Keratinocyte (primary cell): ENCODE data around the gene FAM193B. TPM values are rescaled to one million over a fixed set of nuclear protein-coding genes. Genes with fewer than 3 reads are reported as not detected.
"Not testable (repeated sequence)": the region's sequence is repeated elsewhere in the genome, so short reads cannot be mapped to it uniquely, and the experiment has no call there.

ENCODE experiments used
- DNase-seq: peaks from one replicate; pipeline ENCODE4 v3.0.0-alpha.2; 2011; ENCODE audit warnings: low read depth, missing footprints, low spot score
- FAIRE-seq: peaks from 2 replicates; lab custom pipeline; 2011; peaks lifted over from hg19 to GRCh38; lab: Jason Lieb, UNC
- H2AFZ ChIP-seq: 2 replicates; pipeline ENCODE4 v1.6.0; 2012; ENCODE audit warnings: low read length, control low read depth, inconsistent platforms; ENCODE audit not compliant: control insufficient read depth
- H3K27ac ChIP-seq: 2 replicates; pipeline ENCODE4 v1.5.1; 2011; ENCODE audit warnings: low read length; ENCODE audit not compliant: control insufficient read depth, insufficient read depth
- H3K27me3 ChIP-seq: 3 replicates; pipeline ENCODE4 v1.6.0; 2011; ENCODE audit warnings: low read length; ENCODE audit not compliant: control insufficient read depth, insufficient read depth; ENCODE audit errors: extremely low read depth
- H3K36me3 ChIP-seq, 2 experiments: 2 replicates in 1 of 2; 3 replicates in 1 of 2; pipeline ENCODE4 v1.5.1; 2011; ENCODE audit warnings: low read length in 2 of 2, mild to moderate bottlenecking in 1 of 2; ENCODE audit not compliant: control insufficient read depth in 2 of 2, insufficient read depth in 2 of 2; ENCODE audit errors: extremely low read depth in 1 of 2
- H3K4me1 ChIP-seq: 3 replicates; pipeline ENCODE4 v1.5.1; 2011; ENCODE audit warnings: low read length; ENCODE audit not compliant: control insufficient read depth, insufficient read depth; ENCODE audit errors: extremely low read depth
- H3K4me2 ChIP-seq: 3 replicates; pipeline ENCODE4 v1.6.0; 2011; ENCODE audit warnings: low read depth, low read length; ENCODE audit not compliant: control insufficient read depth, insufficient read depth; ENCODE audit errors: extremely low read depth
- H3K4me3 ChIP-seq, 3 experiments: fragments of 200-600 bp in 1 of 3; sonication (generic) in 1 of 3; 2 replicates in 2 of 3; 3 replicates in 1 of 3; pipeline ENCODE4 v1.5.1; 2011 to 2016; ENCODE audit warnings: low read length in 3 of 3, mild to moderate bottlenecking in 3 of 3, control low read depth in 2 of 3, inconsistent platforms in 1 of 3, low read depth in 1 of 3, mixed read lengths in 1 of 3, mixed run types in 1 of 3, moderate library complexity in 1 of 3; ENCODE audit not compliant: control insufficient read depth in 2 of 3, insufficient read depth in 2 of 3; ENCODE audit errors: extremely low read depth in 1 of 3
- H3K79me2 ChIP-seq: 2 replicates; pipeline ENCODE4 v1.6.0; 2012; ENCODE audit warnings: low read length; ENCODE audit not compliant: control insufficient read depth, insufficient read depth
- H3K9ac ChIP-seq: 3 replicates; pipeline ENCODE4 v1.6.0; 2011; ENCODE audit warnings: low read length; ENCODE audit not compliant: control insufficient read depth, insufficient read depth; ENCODE audit errors: extremely low read depth
- H3K9me1 ChIP-seq: 3 replicates; pipeline ENCODE4 v1.6.0; 2011; ENCODE audit warnings: low read length; ENCODE audit not compliant: control insufficient read depth, insufficient read depth; ENCODE audit errors: extremely low read depth
- H3K9me3 ChIP-seq: 2 replicates; pipeline ENCODE4 v1.5.1; 2012; ENCODE audit warnings: low read depth, low read length; ENCODE audit not compliant: control insufficient read depth
- H4K20me1 ChIP-seq: 3 replicates; pipeline ENCODE4 v1.6.0; 2011; ENCODE audit warnings: low read length; ENCODE audit not compliant: control insufficient read depth, insufficient read depth; ENCODE audit errors: extremely low read depth
- EZH2 ChIP-seq: IDR thresholded peaks from one replicate; pipeline ENCODE4 v1.6.1; 2012; ENCODE audit warnings: inconsistent platforms, mild to moderate bottlenecking, low read length, moderate library complexity
- dilution Hi-C: fragments of 300-500 bp; cut with MboI; formaldehyde crosslinking; loops from one replicate; pipeline ENCODE4 v1.7.0; 2020; ENCODE audit warnings: low sequenced_read_pairs; ENCODE audit not compliant: extremely low pct_ligation_motif_present
- polyA plus RNA-seq, 5 experiments: library from polyadenylated mRNA; depleted of rRNA in 3 of 5; stranded (reverse) in 3 of 5; stranded (forward) in 1 of 5; unstranded in 1 of 5; fragments of >200 nt; gene quantifications; 1 replicate in 1 of 5; 2 replicates in 3 of 5; 3 replicates in 1 of 5; pipeline versions ENCODE4 v1.2.1 to v1.2.3, GENCODE V29; 2011 to 2012; ENCODE audit warnings: missing spikeins in 2 of 5, low read depth in 1 of 5, low replicate concordance in 1 of 5
- TF ChIP-seq, protein P1 (sequence below), 3 experiments: IDR thresholded peaks in 1 of 3; conservative IDR thresholded peaks in 1 of 3; optimal IDR thresholded peaks in 1 of 3; 2 replicates in 2 of 3; 3 replicates in 1 of 3; pipeline versions ENCODE3 to v1.5.1; 2011; ENCODE audit warnings: low read length in 3 of 3, mild to moderate bottlenecking in 3 of 3, moderate library complexity in 2 of 3, control low read depth in 1 of 3, inconsistent platforms in 1 of 3; ENCODE audit not compliant: insufficient read depth in 2 of 3; ENCODE audit errors: extremely low read depth in 1 of 3

Gene FAM193B
- polyA plus RNA-seq, 1 donor (not counting 4 experiments of a cell fraction or from before 2014, with no cell fraction given) = 27.5 TPM

DNA sequence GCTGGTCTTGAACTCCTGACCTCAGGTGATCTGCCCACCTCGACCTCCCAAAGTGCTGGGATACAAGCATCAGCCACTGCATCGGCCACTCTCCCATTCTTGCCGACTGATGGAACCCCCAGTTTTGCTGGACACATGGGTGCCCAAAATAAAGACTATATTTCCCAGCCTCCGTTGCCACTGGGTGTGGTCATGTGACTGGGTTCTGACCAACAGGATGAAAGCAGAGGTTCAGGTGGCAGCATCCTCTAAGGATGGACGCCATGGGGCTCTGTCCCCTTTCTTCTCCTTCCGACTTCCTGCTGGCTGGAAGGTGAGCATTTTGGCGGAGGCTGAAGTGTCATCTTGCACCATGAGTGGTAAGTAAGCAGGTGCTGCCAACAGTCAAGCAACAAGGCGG, 67.2 kb downstream of the FAM193B start:
- Histone ChIP-seq H3K9ac (no peak overlapping the region), H3K27ac (no peak overlapping the region), H3K79me2 (peaks cover 8% of the 10 kb centered on the region), H3K9me3 (no peaks in the 10 kb centered on the region), H3K27me3 (no peaks in the 10 kb centered on the region), H4K20me1 (peaks cover 7% of the 10 kb centered on the region), H3K9me1 (no peaks in the 10 kb centered on the region), H3K4me2 (no peak overlapping the region), H3K4me1 (no peaks in the 10 kb centered on the region), H2AFZ (no peak overlapping the region), H3K4me3 (no peak overlapping the region), H3K36me3 (peaks cover 45 to 53% of the 10 kb centered on the region in 2 experiments)
- dilution Hi-C loops = no loop called here
- DNase-seq (no peak), FAIRE-seq (no peak)
- TF ChIP-seq EZH2 = no peak
- TF ChIP-seq, protein P1, sequence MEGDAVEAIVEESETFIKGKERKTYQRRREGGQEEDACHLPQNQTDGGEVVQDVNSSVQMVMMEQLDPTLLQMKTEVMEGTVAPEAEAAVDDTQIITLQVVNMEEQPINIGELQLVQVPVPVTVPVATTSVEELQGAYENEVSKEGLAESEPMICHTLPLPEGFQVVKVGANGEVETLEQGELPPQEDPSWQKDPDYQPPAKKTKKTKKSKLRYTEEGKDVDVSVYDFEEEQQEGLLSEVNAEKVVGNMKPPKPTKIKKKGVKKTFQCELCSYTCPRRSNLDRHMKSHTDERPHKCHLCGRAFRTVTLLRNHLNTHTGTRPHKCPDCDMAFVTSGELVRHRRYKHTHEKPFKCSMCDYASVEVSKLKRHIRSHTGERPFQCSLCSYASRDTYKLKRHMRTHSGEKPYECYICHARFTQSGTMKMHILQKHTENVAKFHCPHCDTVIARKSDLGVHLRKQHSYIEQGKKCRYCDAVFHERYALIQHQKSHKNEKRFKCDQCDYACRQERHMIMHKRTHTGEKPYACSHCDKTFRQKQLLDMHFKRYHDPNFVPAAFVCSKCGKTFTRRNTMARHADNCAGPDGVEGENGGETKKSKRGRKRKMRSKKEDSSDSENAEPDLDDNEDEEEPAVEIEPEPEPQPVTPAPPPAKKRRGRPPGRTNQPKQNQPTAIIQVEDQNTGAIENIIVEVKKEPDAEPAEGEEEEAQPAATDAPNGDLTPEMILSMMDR (optimal IDR thresholded peaks at IDR 0.05 in 1 of 3, IDR thresholded peaks at IDR 0.05 in 1 of 3, conservative IDR thresholded peaks at IDR 0.05 in 1 of 3; ENCODE audit: extremely low read depth in 1 of 3, insufficient read depth in 2 of 3, low read length in 3 of 3) = no peak

DNA sequence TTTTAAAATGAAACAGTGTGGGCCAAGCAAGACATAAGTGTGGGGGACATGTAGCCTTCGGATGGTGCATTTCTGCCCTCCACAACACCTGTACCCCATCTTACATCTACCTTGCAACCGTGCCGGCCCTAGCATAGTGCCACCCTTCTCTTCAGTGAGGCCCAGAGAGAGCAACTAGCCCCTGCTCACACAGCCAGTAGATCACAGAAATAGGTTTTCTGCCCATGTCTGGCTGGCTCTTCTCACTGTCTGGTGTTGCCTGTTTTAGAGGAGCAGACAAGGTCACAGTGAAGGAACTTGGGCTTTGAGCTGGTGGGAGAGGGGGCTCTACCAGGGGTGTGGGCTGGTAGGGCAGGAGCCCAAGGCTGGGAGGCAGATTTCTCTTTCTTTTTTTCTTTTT, 68.1 kb downstream of the FAM193B start:
- Histone ChIP-seq H3K27me3 (no peaks in the 10 kb centered on the region), H2AFZ (no peak overlapping the region), H3K4me3 (no peak overlapping the region), H3K79me2 (peaks cover 7% of the 10 kb centered on the region), H4K20me1 (peaks cover 5% of the 10 kb centered on the region), H3K9me1 (no peaks in the 10 kb centered on the region), H3K9me3 (no peaks in the 10 kb centered on the region), H3K9ac (no peak overlapping the region), H3K27ac (no peak overlapping the region), H3K4me2 (no peak overlapping the region), H3K4me1 (no peaks in the 10 kb centered on the region), H3K36me3 (peaks cover 48 to 57% of the 10 kb centered on the region in 2 experiments)
- dilution Hi-C loops = no loop called here
- DNase-seq (no peak), FAIRE-seq (no peak)
- TF ChIP-seq, protein P1 (optimal IDR thresholded peaks at IDR 0.05 in 1 of 3, IDR thresholded peaks at IDR 0.05 in 1 of 3, conservative IDR thresholded peaks at IDR 0.05 in 1 of 3; ENCODE audit: extremely low read depth in 1 of 3, insufficient read depth in 2 of 3, low read length in 3 of 3) = no peak
- no peak for TF ChIP-seq EZH2

DNA sequence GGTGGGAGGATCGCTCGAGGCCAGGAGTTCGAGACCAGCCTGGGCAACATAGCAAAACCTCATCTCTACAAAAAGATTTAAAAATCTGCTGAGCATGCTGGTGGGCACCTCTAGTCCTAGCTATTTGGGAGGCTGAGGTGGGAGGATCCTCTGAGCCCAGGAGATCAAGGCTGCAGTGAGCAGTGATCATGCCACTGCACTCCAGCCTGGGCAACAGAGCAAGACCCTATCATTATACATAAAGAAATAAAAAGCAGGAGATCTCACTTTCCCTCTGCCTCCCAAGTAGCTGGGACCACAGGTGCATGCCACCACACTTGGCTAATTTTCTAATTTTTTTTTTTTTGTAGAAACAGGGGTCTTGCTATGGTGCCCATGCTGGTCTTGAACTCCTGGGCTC, 68.6 kb downstream of the FAM193B start:
- H3K27ac ChIP-seq, H4K20me1 ChIP-seq, H3K79me2 ChIP-seq, H3K27me3 ChIP-seq, DNase-seq, H3K4me1 ChIP-seq, H3K4me2 ChIP-seq, FAIRE-seq, dilution Hi-C loops, H3K4me3 ChIP-seq, H3K9me3 ChIP-seq, H3K9ac ChIP-seq, H3K9me1 ChIP-seq, H2AFZ ChIP-seq: not testable (repeated sequence)
- H3K36me3 ChIP-seq = peaks cover 46 to 52% of the 10 kb centered on the region in 2 experiments
